Measurements from ENCODE around the gene PLTP. TPM values are rescaled to one million over a fixed set of nuclear protein-coding genes. Genes with fewer than 3 reads are reported as not detected.

The PLTP gene
- total RNA-seq, 1 donor from 2014 or later, result 162 TPM

DNA sequence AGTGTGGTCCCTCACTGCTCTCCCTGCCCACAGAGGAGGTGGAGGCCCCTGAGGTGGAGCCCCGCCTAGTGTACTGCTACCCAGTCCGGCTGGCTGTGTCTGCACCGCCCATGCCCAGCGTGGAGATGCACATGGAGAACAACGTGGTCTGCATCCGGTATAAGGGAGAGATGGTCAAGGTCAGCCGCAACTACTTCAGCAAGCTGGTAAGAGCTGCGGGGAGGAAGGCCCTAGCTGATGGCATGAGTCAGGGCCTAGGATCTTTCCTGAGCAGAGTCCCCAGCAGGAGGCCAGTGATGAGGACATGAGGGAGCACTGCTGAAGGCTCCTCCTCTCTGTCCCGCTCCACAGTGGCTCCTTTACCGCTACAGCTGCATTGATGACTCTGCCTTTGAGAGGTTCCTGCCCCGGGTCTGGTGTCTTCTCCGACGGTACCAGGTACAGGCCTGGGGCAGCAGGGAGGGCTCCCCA is 33.8 kb upstream of the PLTP start:
- H3K4me1 Mint-ChIP-seq (ENCODE audit: low read depth, unreplicated experiment), result peaks cover 8% of the 10 kb centered on the region
- peaks cover 32% of the 10 kb centered on the region for H3K36me3 ChIP-seq (ENCODE audit: insufficient read depth, low read length)
- DNase-seq (ENCODE audit: low read depth), result peak; percentile 22

GRCh38 chr20:45944965-45945677 is 33.2 kb upstream of the PLTP start:
- DNase-seq (ENCODE audit: low read depth), result no peak
- Histone ChIP-seq H3K4me3 (ENCODE audit: insufficient read depth, low read depth, low read length) (no peak overlapping the region), H3K27me3 (ENCODE audit: insufficient read depth, low read length) (no peaks in the 10 kb centered on the region), H3K27ac (ENCODE audit: low read depth, low read length) (no peak overlapping the region), H3K79me2 (ENCODE audit: insufficient read depth, low read length) (no peaks in the 10 kb centered on the region), H3K36me3 (ENCODE audit: insufficient read depth, low read length) (peaks cover 29% of the 10 kb centered on the region), H3K4me1 (ENCODE audit: insufficient read depth, low read length) (peaks cover 4% of the 10 kb centered on the region), H3K4me2 (ENCODE audit: low read length) (no peak overlapping the region), H4K20me1 (ENCODE audit: insufficient read depth, low read length) (peaks cover 15% of the 10 kb centered on the region), H2AFZ (ENCODE audit: low read depth, low read length) (no peak overlapping the region), H3K9me3 (ENCODE audit: insufficient read depth, low read depth, low read length) (no peaks in the 10 kb centered on the region), H3K9ac (ENCODE audit: low read length) (no peak overlapping the region)
- no peaks in the 10 kb centered on the region for H3K27me3 Mint-ChIP-seq (ENCODE audit: low read depth, unreplicated experiment)
- H3K4me1 Mint-ChIP-seq (ENCODE audit: low read depth, unreplicated experiment), result peaks cover 8% of the 10 kb centered on the region
- H3K9me3 Mint-ChIP-seq (ENCODE audit: unreplicated experiment), result no peaks in the 10 kb centered on the region
- no peak for FAIRE-seq
- H3K27ac Mint-ChIP-seq (ENCODE audit: unreplicated experiment), result no peak overlapping the region
- TF ChIP-seq EZH2 (IDR thresholded peaks at IDR 0.05; ENCODE audit: insufficient read depth, low read length), result no peak
- TF ChIP-seq, protein P1, sequence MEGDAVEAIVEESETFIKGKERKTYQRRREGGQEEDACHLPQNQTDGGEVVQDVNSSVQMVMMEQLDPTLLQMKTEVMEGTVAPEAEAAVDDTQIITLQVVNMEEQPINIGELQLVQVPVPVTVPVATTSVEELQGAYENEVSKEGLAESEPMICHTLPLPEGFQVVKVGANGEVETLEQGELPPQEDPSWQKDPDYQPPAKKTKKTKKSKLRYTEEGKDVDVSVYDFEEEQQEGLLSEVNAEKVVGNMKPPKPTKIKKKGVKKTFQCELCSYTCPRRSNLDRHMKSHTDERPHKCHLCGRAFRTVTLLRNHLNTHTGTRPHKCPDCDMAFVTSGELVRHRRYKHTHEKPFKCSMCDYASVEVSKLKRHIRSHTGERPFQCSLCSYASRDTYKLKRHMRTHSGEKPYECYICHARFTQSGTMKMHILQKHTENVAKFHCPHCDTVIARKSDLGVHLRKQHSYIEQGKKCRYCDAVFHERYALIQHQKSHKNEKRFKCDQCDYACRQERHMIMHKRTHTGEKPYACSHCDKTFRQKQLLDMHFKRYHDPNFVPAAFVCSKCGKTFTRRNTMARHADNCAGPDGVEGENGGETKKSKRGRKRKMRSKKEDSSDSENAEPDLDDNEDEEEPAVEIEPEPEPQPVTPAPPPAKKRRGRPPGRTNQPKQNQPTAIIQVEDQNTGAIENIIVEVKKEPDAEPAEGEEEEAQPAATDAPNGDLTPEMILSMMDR (IDR thresholded peaks at IDR 0.05; ENCODE audit: insufficient read depth, low read depth, low read length), result peak; percentile 14
- H3K36me3 Mint-ChIP-seq (ENCODE audit: low read depth, unreplicated experiment), result peaks cover 28% of the 10 kb centered on the region
- H3K4me3 Mint-ChIP-seq (ENCODE audit: unreplicated experiment), result no peak overlapping the region

More for the DNA sequence above, 33.8 kb upstream of the PLTP start:
- no peak for FAIRE-seq
- TF ChIP-seq EZH2 (IDR thresholded peaks at IDR 0.05; ENCODE audit: insufficient read depth, low read length), result no peak
- TF ChIP-seq, protein P1 (IDR thresholded peaks at IDR 0.05; ENCODE audit: insufficient read depth, low read depth, low read length), result no peak
- H3K36me3 Mint-ChIP-seq (ENCODE audit: low read depth, unreplicated experiment), result peaks cover 31% of the 10 kb centered on the region
- H3K4me1 ChIP-seq (ENCODE audit: insufficient read depth, low read length), result peaks cover 4% of the 10 kb centered on the region
- no peaks in the 10 kb centered on the region for H3K9me3 ChIP-seq (ENCODE audit: insufficient read depth, low read depth, low read length)
- no peak overlapping the region for H3K9ac ChIP-seq (ENCODE audit: low read length)
- H2AFZ ChIP-seq (ENCODE audit: low read depth, low read length), result no peak overlapping the region
- H4K20me1 ChIP-seq (ENCODE audit: insufficient read depth, low read length), result peaks cover 21% of the 10 kb centered on the region
- H3K27me3 ChIP-seq (ENCODE audit: insufficient read depth, low read length), result no peaks in the 10 kb centered on the region
- H3K9me3 Mint-ChIP-seq (ENCODE audit: unreplicated experiment), result no peaks in the 10 kb centered on the region
- H3K4me3 Mint-ChIP-seq (ENCODE audit: unreplicated experiment), result no peak overlapping the region
- no peak overlapping the region for H3K27ac Mint-ChIP-seq (ENCODE audit: unreplicated experiment)
- no peak overlapping the region for H3K27ac ChIP-seq (ENCODE audit: low read depth, low read length)
- no peaks in the 10 kb centered on the region for H3K79me2 ChIP-seq (ENCODE audit: insufficient read depth, low read length)
- H3K27me3 Mint-ChIP-seq (ENCODE audit: low read depth, unreplicated experiment), result no peaks in the 10 kb centered on the region
- H3K4me3 ChIP-seq (ENCODE audit: insufficient read depth, low read depth, low read length), result no peak overlapping the region
- no peak overlapping the region for H3K4me2 ChIP-seq (ENCODE audit: low read length)

Measured in astrocyte (in vitro differentiated cells and primary cell).